GM10266 (cell line): ENCODE measurements around the gene XKR7.

Source experiments
- DNase-seq: peaks from one replicate; pipeline ENCODE4 v3.0.0; 2012; ENCODE audit errors: extremely low spot score
- CTCF ChIP-seq: IDR thresholded peaks from 2 replicates; pipeline ENCODE4 v1.5.1; 2012; ENCODE audit warnings: mild to moderate bottlenecking, low read depth; ENCODE audit not compliant: control insufficient read depth, insufficient read depth; ENCODE audit errors: missing control alignments

The XKR7 gene

DNA sequence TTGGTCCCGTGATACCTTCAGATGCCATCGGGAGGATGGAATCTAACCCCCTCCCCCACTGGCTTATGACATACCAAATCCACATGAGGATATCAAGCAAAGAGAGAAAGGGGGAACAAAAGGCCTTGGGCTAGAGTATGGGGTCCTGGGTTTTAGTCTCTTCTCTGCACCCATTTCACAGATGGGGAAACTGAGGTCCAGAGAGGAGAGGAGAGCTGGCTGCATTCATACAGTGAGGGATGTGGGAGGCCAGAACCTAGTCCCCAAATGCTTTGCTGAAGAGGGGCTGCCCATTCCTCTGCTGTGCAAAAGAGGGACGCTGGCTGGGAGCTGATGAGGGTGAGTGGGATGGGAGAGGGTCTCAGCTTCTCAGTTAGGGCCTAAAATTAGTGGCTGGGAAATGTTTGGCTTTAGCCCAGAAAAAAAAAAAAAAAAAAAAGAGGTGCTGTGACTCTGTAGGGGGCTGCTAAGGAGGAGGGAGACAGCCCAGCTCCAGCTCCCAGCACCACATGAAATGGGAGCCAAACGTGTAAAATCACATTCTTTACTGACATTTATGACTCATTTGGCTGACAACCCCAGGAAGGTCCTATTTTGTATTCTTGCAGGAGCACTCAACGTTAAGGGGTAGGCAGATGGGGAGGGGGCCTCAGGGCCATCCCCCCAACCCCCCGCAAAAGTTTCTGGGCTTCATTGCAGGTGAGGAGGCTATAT, 11.9 kb downstream of the XKR7 start:
- no peak for DNase-seq
- no peak for TF ChIP-seq CTCF

- DNase-seq, result no peak
- TF ChIP-seq CTCF, result no peak
These were observed 13.8 kb downstream of the XKR7 start for GRCh38 chr20:31981784-31982183.

GRCh38 chr20:31984981-31985471, 17.1 kb downstream of the XKR7 start:
- DNase-seq, result no peak
- no peak for TF ChIP-seq CTCF

DNA sequence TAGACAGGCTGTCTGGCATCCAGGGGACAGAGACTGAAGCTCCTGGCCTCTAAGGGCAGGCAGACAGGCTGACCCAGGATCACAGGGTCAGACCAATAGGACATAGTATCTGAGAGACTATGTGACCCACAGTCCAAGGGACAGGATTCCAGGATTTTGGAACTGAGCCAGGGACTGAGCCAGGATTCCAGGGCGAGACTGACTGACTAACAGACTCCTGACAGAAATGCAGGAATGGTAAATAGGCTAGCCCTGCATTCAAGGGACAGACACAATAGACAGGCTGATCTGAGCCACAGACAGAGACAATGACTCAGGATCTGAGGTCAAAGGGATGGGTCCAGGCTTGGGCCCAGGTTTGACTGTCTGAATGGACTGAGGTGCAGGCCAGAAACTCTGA, 19.8 kb downstream of the XKR7 start:
- TF ChIP-seq CTCF, result no peak
- no peak for DNase-seq

DNA sequence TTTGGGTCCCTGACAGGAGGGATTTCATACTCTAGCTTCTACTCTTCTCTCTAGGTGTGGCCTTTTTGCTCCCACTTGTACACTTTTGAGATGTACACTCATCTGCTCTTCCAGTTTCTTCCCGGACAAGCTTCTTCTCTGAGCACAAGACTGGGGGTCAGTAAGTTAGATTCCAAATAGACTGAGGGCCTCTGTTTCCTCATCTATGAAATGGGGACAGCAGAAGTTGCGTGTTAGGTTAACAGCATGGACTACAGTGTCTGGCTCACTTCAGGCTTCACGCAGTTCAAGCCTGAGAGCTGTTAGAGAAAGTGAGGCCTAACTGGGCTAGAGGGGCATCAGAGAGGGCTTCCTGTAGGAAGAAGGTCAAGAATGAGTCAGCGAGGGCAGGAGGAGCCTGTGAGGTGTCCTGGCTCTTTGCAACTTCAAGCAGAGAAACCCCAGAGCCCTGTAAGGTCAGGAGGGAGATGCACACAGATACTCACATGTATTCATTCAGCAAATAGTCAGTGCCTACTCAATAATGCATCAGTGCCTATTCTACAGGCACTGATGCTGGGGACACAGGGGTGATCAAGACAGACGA, 20.6 kb downstream of the XKR7 start:
- no peak for TF ChIP-seq CTCF
- no peak for DNase-seq

GRCh38 chr20:31989030-31989645, 21.2 kb downstream of the XKR7 start:
- TF ChIP-seq CTCF, result no peak
- DNase-seq, result no peak
